HepG2 (cell line): Measurements from ENCODE around the gene ZNF324B. TPM values are rescaled to one million over a fixed set of nuclear protein-coding genes. Genes with fewer than 3 reads are reported as not detected.
A peak's percentile ranks its signal among the peaks of the same experiment; 100 is the strongest.
"Not testable (repeated sequence)": the region's sequence is repeated elsewhere in the genome, so short reads cannot be mapped to it uniquely, and the experiment has no call there.

Experiments
- ATAC-seq: fragments of 200-7000 bp; cut with Tn5 transposase; 3 replicates; pipeline ENCODE4 v1.9.1; 2020; ENCODE audit warnings: mild to moderate bottlenecking, moderate library complexity
- BruUV-seq: library from RNA; stranded (reverse); fragments of 400-500 nt; replicated peaks from 2 replicates; lab custom pipeline; 2021; lab: Mats Ljungman, UMichigan
- CTCF ChIA-PET: fragments of 300-600 bp; formaldehyde crosslinking; extraction: SDS; loops from one replicate; lab custom pipeline; 2021; ENCODE audit warnings: low total read pairs, inconsistent platforms, low intra/inter-chr PET ratio; lab: Yijun Ruan, JAX
- POLR2A ChIA-PET: fragments of 350-600 bp; sonication (Branson Sonifier 250); formaldehyde crosslinking; loops from one replicate; lab custom pipeline; 2020; ENCODE audit warnings: antibody characterized with exemption, inconsistent platforms; lab: Yijun Ruan, JAX
- DNase-seq: peaks from one replicate; pipeline ENCODE4 v3.0.0-alpha.2; 2015; ENCODE audit warnings: low spot score
- FAIRE-seq: peaks from 3 replicates; lab custom pipeline; 2011; peaks lifted over from hg19 to GRCh38; lab: Jason Lieb, UNC
- H2AFZ ChIP-seq: one replicate; pipeline ENCODE4 v1.6.1; 2011; ENCODE audit warnings: low read length, inconsistent platforms
- H3K27ac ChIP-seq: fragments of 300-600 bp; 3 replicates; pipeline ENCODE4 v1.8.0; 2011; ENCODE audit warnings: mixed run types, mild to moderate bottlenecking, mixed read lengths, low read length, inconsistent platforms; ENCODE audit not compliant: insufficient read depth; ENCODE audit errors: extremely low read length
- H3K27me3 ChIP-seq, 2 experiments: fragments of 200-600 bp in 1 of 2; 2 replicates in 1 of 2; 3 replicates in 1 of 2; pipeline versions ENCODE4 v1.6.0 to v1.8.0; 2011; ENCODE audit warnings: low read length in 2 of 2, mild to moderate bottlenecking in 2 of 2, moderate library complexity in 2 of 2, inconsistent platforms in 1 of 2; ENCODE audit not compliant: insufficient read depth in 2 of 2, control insufficient read depth in 1 of 2
- H3K36me3 ChIP-seq, 2 experiments: fragments of 200-600 bp in 1 of 2; replicated peaks in 1 of 2; 2 replicates in 1 of 2; 3 replicates in 1 of 2; pipeline versions ENCODE4 v1.5.1 to v1.8.0; 2011; ENCODE audit warnings: low read length in 2 of 2, inconsistent platforms in 1 of 2; ENCODE audit not compliant: insufficient read depth in 2 of 2, control insufficient read depth in 1 of 2
- H3K4me1 ChIP-seq: 2 replicates; pipeline ENCODE4 v1.5.1; 2012; ENCODE audit warnings: low read length, inconsistent platforms; ENCODE audit not compliant: insufficient read depth
- H3K4me2 ChIP-seq: 2 replicates; pipeline ENCODE4 v1.6.0; 2011; ENCODE audit warnings: low read depth, low read length, inconsistent platforms
- H3K4me3 ChIP-seq, 3 experiments: fragments of 200-600 bp in 1 of 3; sonication (generic), shearing (Covaris generic) in 1 of 3; replicated peaks in 1 of 3; 2 replicates each; pipeline ENCODE4 v1.5.1; 2011 to 2016; ENCODE audit warnings: low read length in 3 of 3, inconsistent platforms in 2 of 3, low read depth in 2 of 3, mild to moderate bottlenecking in 2 of 3, control low read depth in 1 of 3, mixed read lengths in 1 of 3; ENCODE audit not compliant: insufficient read depth in 1 of 3
- H3K79me2 ChIP-seq: one replicate; pipeline ENCODE4 v1.6.1; 2011; ENCODE audit warnings: low read length, inconsistent platforms; ENCODE audit not compliant: insufficient read depth
- H3K9ac ChIP-seq: 2 replicates; pipeline ENCODE4 v1.6.0; 2011; ENCODE audit warnings: mild to moderate bottlenecking, low read depth, low read length, inconsistent platforms; ENCODE audit not compliant: insufficient read depth
- H3K9me3 ChIP-seq: 2 replicates; pipeline ENCODE4 v1.5.1; 2012; ENCODE audit warnings: mild to moderate bottlenecking, low read length
- H4K20me1 ChIP-seq: 2 replicates; pipeline ENCODE4 v1.6.0; 2011; ENCODE audit warnings: inconsistent platforms, mild to moderate bottlenecking, low read length, moderate library complexity; ENCODE audit not compliant: insufficient read depth
- ARID5B ChIP-seq: IDR thresholded peaks from 2 replicates; pipeline ENCODE4 v1.4.0; 2020; ENCODE audit warnings: mild to moderate bottlenecking, missing genetic modification reagents
- CTCF ChIP-seq: sonication (generic); formaldehyde crosslinking; IDR thresholded peaks from 2 replicates; pipeline ENCODE4 v1.5.0; 2020; ENCODE audit warnings: mild to moderate bottlenecking, missing genetic modification reagents, moderate library complexity
- ELF3 ChIP-seq: IDR thresholded peaks from 2 replicates; pipeline ENCODE4 v1.6.1; 2016; ENCODE audit warnings: missing genetic modification reagents, missing compliant biosample characterization
- FOSL2 ChIP-seq: sonication (generic); formaldehyde crosslinking; IDR thresholded peaks from 2 replicates; pipeline ENCODE4 v1.4.0; 2020; ENCODE audit warnings: missing genetic modification reagents
- HNF4A ChIP-seq: sonication (generic); formaldehyde crosslinking; IDR thresholded peaks from 2 replicates; pipeline ENCODE4 v1.4.0; 2020; ENCODE audit warnings: missing genetic modification reagents
- TEAD3 ChIP-seq: optimal IDR thresholded peaks from 2 replicates; pipeline ENCODE3; 2016; ENCODE audit warnings: borderline replicate concordance
- THAP11 ChIP-seq: IDR thresholded peaks from 2 replicates; pipeline ENCODE4 v1.6.1; 2016; ENCODE audit warnings: missing biosample characterization, missing genetic modification reagents
- ZNF770 ChIP-seq: sonication (generic); formaldehyde crosslinking; IDR thresholded peaks from 2 replicates; pipeline ENCODE4 v1.5.0; 2020; ENCODE audit warnings: mild to moderate bottlenecking, missing genetic modification reagents
- WGBS: methylation state at CpG from one replicate; pipeline ENCODE4 v1.1.6; 2017; ENCODE audit warnings: low lambda C conversion rate; 5-methylcytosine and 5-hydroxymethylcytosine counted together
- in situ Hi-C: cut with HindIII; loops from 2 replicates; pipeline ENCODE4 v1.10.0; 2017; ENCODE audit warnings: low pct_unique_long_range_greater_than_20kb; ENCODE audit not compliant: extremely low pct_ligation_motif_present
- intact Hi-C: fragments of 100-400 bp; cut with micrococcal nuclease; formaldehyde crosslinking; loops from one replicate; pipeline ENCODE4 v1.10.0; 2022; ENCODE audit not compliant: unreplicated experiment
- polyA plus RNA-seq, 8 experiments: library from polyadenylated mRNA; depleted of rRNA in 3 of 8; stranded (reverse) in 7 of 8; unstranded in 1 of 8; fragments of >200 nt; fragmentation: Illumina TruSeq in 4 of 8; extraction: Trizol in 4 of 8; gene quantifications; 2 replicates each; pipeline versions ENCODE4 v1.2.1 to v1.2.3, GENCODE V29; 2011 to 2016; ENCODE audit warnings: low read depth in 4 of 8, missing spikeins in 1 of 8, mixed read lengths in 1 of 8; ENCODE audit not compliant: insufficient read depth in 1 of 8
- total RNA-seq, 5 experiments: library from RNA; depleted of rRNA; stranded (reverse); fragments of >200 nt; fragmentation: Illumina TruSeq; extraction: Trizol; gene quantifications; 2 replicates each; pipeline ENCODE4 v1.2.3, GENCODE V29; 2016; ENCODE audit warnings: low read depth in 1 of 5

ZNF324B gene
- total and polyA plus RNA-seq, 2 of the 13 experiments (the other 11 are each of a cell fraction or from before 2014, with no cell fraction given), result 0.53 to 3.0 TPM

GRCh38 chr19:58401840-58402421, 49.5 kb upstream of the ZNF324B start:
- H3K27ac ChIP-seq, result peak overlapping the region; percentile 58
- peak overlapping the region; percentile 71 for H3K9ac ChIP-seq
- no TSS peak for BruUV-seq
- H3K27me3 ChIP-seq, result no peaks in the 10 kb centered on the region
- CTCF ChIA-PET, result no interaction called here
- no peaks in the 10 kb centered on the region for H3K9me3 ChIP-seq
- POLR2A ChIA-PET, result interaction anchor here (0.7 kb wide), 1 partner anchor 112 kb away, joined by 3 read pairs; no protein-coding TSS in a partner anchor
- in situ Hi-C loops, result no loop called here
- intact Hi-C loops, result loop anchor here (2.0 kb wide), 1 partner anchor 15 kb away; the partner anchor contains the start of gene RPS5
- H2AFZ ChIP-seq, result no peak overlapping the region
- no peaks in the 10 kb centered on the region for H4K20me1 ChIP-seq
- 27% methylated on average over 20 of the region's 23 CpGs for WGBS
- peaks cover 5% of the 10 kb centered on the region for H3K79me2 ChIP-seq
- H3K4me3 ChIP-seq, result peak overlapping the region; percentile 68 to 85 (median 73)
- no peaks in the 10 kb centered on the region for H3K36me3 ChIP-seq
- TF ChIP-seq ZNF770 (0 out of 2 replicates have a peak, but pooled peaks have one; percentile 28), FOSL2 (CRISPR knock-in tag) (no peak)
- peak overlapping the region; percentile 92 for H3K4me2 ChIP-seq
- H3K4me1 ChIP-seq, result peaks cover 51% of the 10 kb centered on the region
- no peak for FAIRE-seq
- no peak for ATAC-seq
- DNase-seq, result no peak

GRCh38 chr19:58403920-58404478, 47.4 kb upstream of the ZNF324B start:
- intact Hi-C loops, H3K9me3 ChIP-seq, ATAC-seq, H2AFZ ChIP-seq, H3K36me3 ChIP-seq, in situ Hi-C loops, BruUV-seq, H4K20me1 ChIP-seq, CTCF ChIA-PET, DNase-seq, H3K27me3 ChIP-seq: not testable (repeated sequence)
- POLR2A ChIA-PET, result interaction anchor here (0.6 to 0.8 kb wide), 2 partner anchors 42 to 487 kb away, joined by 3 read pairs; partner anchors contain the start of gene ZNF497
- peaks cover 56% of the 10 kb centered on the region for H3K4me1 ChIP-seq
- peak overlapping the region in 2 of 3 experiments; percentile 23; a peak in 2 of 6 replicates for H3K4me3 ChIP-seq
- 0 out of 2 replicates have a peak overlapping the region, but pooled peaks have one; percentile 39 for H3K9ac ChIP-seq
- peak overlapping the region; percentile 54 for H3K27ac ChIP-seq
- 25% methylated on average over 5 of the region's 5 CpGs for WGBS
- peak; percentile 72 for FAIRE-seq
- peak overlapping the region; percentile 50 for H3K4me2 ChIP-seq
- peaks cover 18% of the 10 kb centered on the region for H3K79me2 ChIP-seq
- TF ChIP-seq HNF4A (peak; percentile 50; the same call in 1 of the 2 replicates), ELF3 (CRISPR knock-in tag) (0 out of 2 replicates have a peak, but pooled peaks have one; percentile 34), CTCF (peak; percentile 54), TEAD3 (peak; percentile 35), ARID5B (CRISPR knock-in tag) (0 out of 2 replicates have a peak, but pooled peaks have one; percentile 18), THAP11 (CRISPR knock-in tag) (peak; percentile 62; the same call in 1 of the 2 replicates)
